HG02943 (cell line): ENCODE data around the gene TM6SF1.
"Not testable (repeated sequence)": the region's sequence is repeated elsewhere in the genome, so short reads cannot be mapped to it uniquely, and the experiment has no call there.

Source experiments
- ATAC-seq: cut with Tn5 transposase; IDR thresholded peaks from one replicate; pipeline ENCODE4 v1.9.1; 2021; ENCODE audit warnings: mild to moderate bottlenecking, low read depth, moderate library complexity; ENCODE audit not compliant: unreplicated experiment

Gene TM6SF1

GRCh38 chr15:83106994-83107840 is at the start of gene TM6SF1:
TM6SF1 (plus strand) TSS chr15:83107645; CDS start chr15:83107681, 36 bp downstream.
- no peak for ATAC-seq

- ATAC-seq = no peak
Observed at GRCh38 chr15:83057696-83058376, 49.6 kb upstream of the TM6SF1 start.

DNA sequence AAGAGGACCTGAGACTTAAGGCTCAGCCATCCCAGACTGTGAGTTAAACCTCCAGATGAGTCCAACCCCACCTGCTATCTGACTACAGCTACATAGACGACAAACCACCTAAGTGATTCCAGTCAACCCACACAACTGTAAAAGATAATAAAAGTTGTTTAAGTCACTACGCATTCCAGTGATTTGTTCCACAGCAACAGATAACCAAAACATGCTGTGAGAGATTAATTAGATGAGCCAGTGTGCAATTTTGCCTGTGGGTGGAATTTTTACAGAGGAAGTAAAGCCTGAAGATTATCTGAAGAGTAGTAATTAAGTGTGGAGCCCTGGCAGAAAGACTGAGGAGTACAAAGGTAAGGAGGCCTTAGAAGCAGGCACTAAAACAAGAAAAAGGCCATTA is 45.8 kb upstream of the TM6SF1 start:
- ATAC-seq = no peak

- ATAC-seq = no peak
Observed at GRCh38 chr15:83062768-83063180, 44.7 kb upstream of the TM6SF1 start.

DNA sequence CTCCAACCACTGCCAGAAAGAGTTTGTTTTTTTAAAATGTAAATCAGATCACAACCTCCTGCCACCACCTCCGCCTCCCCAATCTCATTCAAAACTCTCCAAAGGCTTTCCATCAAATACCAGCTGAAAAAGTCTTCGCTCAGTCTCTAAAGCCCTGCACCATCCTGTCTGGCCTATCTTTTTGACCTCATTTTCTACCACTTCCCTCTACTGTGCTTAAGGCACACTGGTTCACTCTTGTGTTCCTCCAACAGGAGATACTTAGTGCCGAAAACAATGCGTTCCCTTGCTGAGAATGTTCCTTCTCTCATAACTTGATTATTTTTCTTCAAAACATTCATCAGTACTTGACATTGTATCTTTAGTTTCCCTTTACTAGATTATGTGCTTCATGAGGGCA is 43.9 kb upstream of the TM6SF1 start:
- no peak for ATAC-seq

DNA sequence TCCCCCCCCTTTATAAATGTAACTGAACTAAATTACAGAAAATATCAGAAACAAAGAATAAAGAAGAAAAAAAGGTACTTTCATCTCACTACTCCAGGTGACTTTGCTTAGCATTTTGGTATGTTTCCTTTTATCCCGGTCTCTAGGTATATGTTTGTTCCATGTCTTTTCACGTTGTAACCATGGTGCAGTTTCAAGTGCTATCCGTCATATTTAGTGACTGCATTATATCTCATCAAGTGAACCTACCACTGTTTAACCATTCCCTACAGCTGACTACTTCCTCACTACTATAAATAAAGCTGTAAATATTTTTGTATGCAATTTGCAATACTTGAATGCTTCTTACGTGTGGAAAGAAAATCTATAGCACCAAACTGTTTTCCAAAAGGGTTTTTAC is 42.6 kb upstream of the TM6SF1 start:
- no peak for ATAC-seq

DNA sequence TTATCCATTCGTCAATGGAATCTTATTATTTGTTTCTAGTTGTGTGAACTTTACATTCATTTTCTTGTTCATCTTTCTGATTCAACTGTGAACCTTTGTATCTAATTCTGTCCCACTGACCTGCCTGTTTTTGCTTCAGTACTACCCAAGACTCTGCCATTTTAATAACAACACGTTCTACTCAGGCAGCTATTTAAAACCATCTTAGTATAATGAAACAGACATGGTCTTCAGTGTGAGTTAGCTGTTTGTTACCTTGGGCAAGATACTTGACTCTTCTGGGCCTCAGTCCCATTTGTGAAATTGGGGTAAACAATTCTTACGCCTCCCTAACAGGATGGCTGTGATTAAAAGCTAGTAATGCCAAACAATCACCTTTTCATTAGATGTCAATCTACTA is 42.0 kb upstream of the TM6SF1 start:
- ATAC-seq = no peak

DNA sequence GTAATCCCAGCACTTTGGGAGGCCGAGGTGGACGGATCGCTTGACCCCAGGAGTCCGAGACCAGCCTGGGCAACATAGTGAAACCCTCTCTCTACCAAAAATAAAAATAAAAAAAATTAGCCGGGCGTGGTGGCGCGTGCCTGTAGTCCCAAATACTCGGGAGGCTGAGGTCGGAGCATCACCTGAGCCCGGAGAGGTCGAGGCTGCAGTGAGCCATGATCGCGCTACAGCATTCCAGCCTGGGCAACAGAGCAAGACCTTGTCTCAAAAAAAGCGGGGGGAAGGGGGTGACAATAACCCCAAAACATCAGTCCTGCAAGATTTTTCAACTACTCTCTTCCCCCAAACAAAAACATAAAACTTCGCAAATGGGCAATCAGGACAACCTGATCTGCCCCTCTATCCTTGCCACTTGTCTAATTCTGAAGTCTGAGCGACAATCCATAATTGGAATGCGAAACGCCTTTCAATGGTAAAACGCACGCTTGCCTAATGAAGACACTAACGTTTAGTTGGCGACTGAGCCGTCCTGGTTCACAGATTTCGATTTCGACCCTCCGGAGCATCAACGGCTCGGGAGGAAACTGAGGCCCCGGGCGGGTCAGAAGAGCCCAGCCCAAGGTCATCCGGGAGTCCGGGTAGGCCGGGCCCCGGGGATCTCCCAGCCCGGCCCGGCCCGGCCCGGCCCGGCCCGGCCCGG is 41.3 kb upstream of the TM6SF1 start:
- ATAC-seq = no peak

GRCh38 chr15:83066734-83067637 is 40.5 kb upstream of the TM6SF1 start, which contains the start of gene BTBD1:
BTBD1 (minus strand) TSS chr15:83067252; CDS start chr15:83067151, 101 bp downstream.
- peak; percentile 79 for ATAC-seq

GRCh38 chr15:83067638-83067962 is 39.8 kb upstream of the TM6SF1 start:
- no peak for ATAC-seq

GRCh38 chr15:83068054-83068453 is 39.4 kb upstream of the TM6SF1 start:
- no peak for ATAC-seq

DNA sequence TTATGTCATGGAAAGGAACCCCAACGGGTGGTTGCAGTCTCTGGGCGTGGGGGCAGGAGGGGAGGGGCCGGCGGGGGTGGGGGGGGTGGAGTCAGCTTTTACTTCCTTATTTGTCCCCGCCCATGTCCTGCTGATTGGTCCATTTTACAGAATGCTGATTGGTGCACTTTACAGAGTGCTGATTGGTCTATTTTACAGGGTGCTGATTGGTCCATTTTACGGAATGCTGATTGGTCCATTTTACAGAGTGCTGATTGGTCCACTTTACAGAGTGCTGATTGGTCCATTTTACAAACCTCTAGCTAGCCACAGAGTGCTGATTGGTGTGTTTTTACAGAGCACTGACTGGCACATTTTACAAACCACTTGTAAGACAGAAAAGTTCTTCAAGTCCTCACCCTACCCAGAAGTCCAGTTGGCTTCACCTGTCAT is 38.2 kb upstream of the TM6SF1 start:
- ATAC-seq = not testable (repeated sequence)

DNA sequence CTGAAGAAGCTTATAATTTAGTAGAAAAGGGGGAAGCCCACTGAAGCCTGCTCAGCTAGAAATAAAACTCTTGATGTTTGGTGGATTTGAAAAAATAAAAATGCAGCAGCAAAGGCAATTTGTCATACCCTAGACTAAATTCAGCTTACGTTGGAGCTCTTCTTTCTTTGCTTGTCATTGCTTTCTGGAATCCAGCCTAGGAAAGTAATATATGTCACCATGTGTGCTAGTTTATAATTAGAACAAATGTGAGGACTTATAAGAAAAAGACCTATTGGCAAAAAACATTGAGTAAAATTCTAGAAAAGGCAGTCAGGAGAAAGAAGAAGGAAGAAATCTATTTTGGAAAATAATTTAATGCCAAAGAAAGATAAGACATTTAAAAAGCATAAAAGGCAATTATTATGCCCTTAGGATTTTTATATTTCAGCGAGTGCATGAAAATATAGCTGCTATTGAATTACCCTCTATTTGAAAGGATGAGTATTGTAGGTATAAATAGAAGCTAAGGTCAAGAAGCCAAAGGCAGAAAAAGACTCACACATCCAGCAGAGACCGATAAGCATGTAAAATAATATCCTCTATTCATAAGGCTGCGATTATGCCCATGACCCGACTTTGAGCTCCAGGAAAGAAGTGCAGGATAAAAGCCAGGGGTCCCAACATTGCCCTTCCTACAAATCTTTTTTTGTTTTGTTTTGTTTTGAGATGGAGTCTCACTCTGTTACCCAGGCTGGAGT is 29.8 kb upstream of the TM6SF1 start:
- ATAC-seq = no peak

DNA sequence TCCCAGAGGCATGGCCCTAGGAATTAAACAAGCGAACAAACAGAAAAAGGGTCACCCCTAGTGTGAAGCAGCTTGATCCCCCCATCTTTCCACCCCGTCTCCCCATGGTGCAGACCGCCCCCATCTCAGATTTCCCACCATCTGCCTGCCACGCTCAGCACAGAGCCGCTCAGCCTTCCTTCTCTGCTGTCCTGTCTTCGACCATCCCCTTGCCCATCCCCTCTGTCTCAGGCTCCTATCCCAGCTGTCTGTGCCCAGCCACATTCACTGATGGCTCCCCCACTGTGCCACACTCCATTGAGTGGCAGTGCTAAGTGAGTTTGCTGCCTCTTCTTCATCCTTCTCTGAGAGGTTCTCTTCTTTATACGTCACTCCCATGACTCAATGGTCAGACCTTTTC is 28.7 kb upstream of the TM6SF1 start:
- ATAC-seq = no peak

GRCh38 chr15:83081256-83082014 is 26.0 kb upstream of the TM6SF1 start:
- no peak for ATAC-seq

DNA sequence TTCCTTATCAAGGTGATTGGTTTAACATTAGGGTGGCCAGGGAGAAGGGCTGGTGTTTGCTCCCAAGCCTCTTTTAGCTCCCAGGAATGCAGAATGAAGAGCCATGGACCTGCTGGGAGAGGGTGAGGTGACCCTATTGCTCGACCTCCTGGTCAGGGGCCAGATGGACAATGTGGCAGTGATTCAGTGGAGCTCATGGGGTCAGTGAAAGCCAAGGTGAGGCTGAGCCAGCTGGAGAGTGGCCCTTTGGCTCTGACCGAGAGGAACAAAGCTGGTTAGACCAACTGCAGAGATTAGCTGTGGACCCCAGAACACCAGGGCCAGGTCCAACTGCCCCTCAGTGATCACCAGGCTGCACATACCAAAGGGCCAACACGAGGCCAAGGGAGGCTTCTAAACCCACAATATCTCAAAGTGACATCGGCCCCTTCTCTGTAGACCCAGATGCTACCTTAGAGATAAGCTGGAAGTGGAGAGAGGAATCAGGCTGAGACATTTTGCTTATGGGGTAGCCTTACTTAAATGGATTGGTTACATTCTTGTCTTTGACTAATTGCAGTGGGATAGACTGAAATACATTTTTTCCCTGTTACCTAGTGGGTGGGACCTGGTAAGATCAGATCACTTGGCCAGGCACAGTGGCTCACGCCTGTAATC is 24.6 kb upstream of the TM6SF1 start:
- no peak for ATAC-seq

- ATAC-seq = not testable (repeated sequence)
Observed at GRCh38 chr15:83085461-83085860, 22.0 kb upstream of the TM6SF1 start.

DNA sequence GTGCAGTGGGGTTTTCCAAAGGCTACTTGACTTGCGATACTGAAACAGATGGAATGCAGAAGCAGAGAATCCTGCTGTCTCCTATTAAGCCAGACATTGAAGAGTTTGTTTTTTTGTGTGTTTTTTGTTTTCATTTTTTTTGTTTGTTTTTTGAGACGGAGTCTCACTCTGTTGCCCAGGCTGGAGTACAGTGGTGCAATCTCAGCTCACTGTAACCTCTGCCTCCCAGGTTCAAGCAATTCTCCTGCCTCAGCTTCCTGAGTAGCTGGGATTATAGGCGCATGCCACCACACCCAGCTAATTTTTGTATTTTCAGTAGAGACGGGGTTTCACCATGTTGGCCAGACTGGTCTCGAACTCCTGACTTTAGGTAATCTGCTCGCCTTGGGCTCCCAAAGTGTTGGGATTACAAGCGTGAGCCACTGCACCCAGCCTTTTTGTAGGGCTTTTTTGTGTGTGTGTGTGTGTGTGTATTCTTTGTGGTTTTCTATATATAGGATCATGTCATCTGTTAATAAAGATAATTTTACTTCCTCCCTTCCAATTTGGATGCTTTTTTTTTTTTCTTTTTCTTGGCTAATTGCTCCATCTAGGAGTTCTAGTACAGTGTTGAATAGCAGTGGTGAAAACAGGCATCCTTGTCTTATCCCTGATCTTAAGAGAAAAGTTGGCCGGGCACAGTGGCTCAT is 21.4 kb upstream of the TM6SF1 start:
- not testable (repeated sequence) for ATAC-seq
